ENCODE data around the gene CDC42EP1. TPM values are rescaled to one million over a fixed set of nuclear protein-coding genes. Genes with fewer than 3 reads are reported as not detected.

CDC42EP1 gene
- polyA plus RNA-seq, 1 of the 3 experiments (the other 2 are of a cell fraction) = 24.9 TPM

DNA sequence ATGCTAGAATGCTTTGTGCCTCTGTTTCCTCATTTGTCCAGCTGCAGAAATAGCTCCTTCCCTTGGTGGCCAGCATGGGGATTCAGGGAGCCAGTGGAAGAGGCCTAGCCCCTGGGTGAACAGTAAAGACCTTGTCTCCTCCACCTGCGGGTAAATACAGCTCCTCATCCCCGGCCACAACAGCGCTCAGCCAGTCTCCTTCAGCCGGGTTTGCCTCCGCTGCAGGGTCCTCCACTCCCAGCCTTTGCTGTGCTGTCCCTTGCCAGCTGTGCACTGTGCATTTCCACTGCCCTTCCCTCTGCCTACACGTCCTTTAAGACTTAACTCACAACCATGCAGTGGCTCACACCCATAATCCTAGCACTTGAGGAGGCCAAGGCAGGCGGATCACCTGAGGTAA lies 1.5 kb upstream of the CDC42EP1 start:
- Histone ChIP-seq H3K4me3 (ENCODE audit: low read depth in 2 of 2, low read length in 1 of 2) (no peak overlapping the region), H3K4me2 (no peak overlapping the region), H3K4me1 (ENCODE audit: control insufficient read depth in 1 of 2, insufficient read depth in 2 of 2, low read depth in 1 of 2, low read length in 1 of 2) (peaks cover 10 to 20% of the 10 kb centered on the region in 2 experiments; a peak in 3 of 4 replicates), H3K27ac (ENCODE audit: low read depth in 2 of 2, low read length in 1 of 2) (no peak overlapping the region), H3K9ac (no peak overlapping the region), H2AFZ (ENCODE audit: low read depth) (no peak overlapping the region), H4K20me1 (ENCODE audit: insufficient read depth) (peaks cover 17% of the 10 kb centered on the region), H3K9me2 (no peaks in the 10 kb centered on the region), H3K36me3 (replicated peaks in 1 of 2; ENCODE audit: control insufficient read depth in 1 of 2, insufficient read depth in 2 of 2, low read length in 1 of 2) (no peaks in the 10 kb centered on the region), H3K27me3 (ENCODE audit: insufficient read depth) (no peaks in the 10 kb centered on the region), H3F3A (replicated peaks; ENCODE audit: insufficient read depth) (peaks cover 36% of the 10 kb centered on the region), H3K79me2 (ENCODE audit: insufficient read depth) (peaks cover 32% of the 10 kb centered on the region), H3K9me3 (no peaks in the 10 kb centered on the region)
- TF ChIP-seq FOSL2 (IDR thresholded peaks at IDR 0.05; ENCODE audit: borderline replicate concordance, low read depth) (no peak), RCOR1 (IDR thresholded peaks at IDR 0.05; ENCODE audit: low read length) (no peak), GABPA (IDR thresholded peaks at IDR 0.05; ENCODE audit: low read depth) (no peak), NFIC (IDR thresholded peaks at IDR 0.05; ENCODE audit: borderline replicate concordance) (no peak), EZH2phosphoT487 (IDR thresholded peaks at IDR 0.05; ENCODE audit: borderline replicate concordance, low read depth) (no peak), GATA2 (CRISPR knock-in tag; IDR thresholded peaks at IDR 0.05) (no peak), EP300 (IDR thresholded peaks at IDR 0.05; ENCODE audit: borderline replicate concordance in 1 of 2, low read depth in 1 of 2, low read length in 1 of 2) (no peak), SIN3A (IDR thresholded peaks at IDR 0.05; ENCODE audit: borderline replicate concordance, low read depth, low read length) (no peak), FOXM1 (IDR thresholded peaks at IDR 0.05; ENCODE audit: low read depth) (no peak), MXI1 (IDR thresholded peaks at IDR 0.05; ENCODE audit: low read depth, low read length) (no peak)
- TF ChIP-seq, protein P1, sequence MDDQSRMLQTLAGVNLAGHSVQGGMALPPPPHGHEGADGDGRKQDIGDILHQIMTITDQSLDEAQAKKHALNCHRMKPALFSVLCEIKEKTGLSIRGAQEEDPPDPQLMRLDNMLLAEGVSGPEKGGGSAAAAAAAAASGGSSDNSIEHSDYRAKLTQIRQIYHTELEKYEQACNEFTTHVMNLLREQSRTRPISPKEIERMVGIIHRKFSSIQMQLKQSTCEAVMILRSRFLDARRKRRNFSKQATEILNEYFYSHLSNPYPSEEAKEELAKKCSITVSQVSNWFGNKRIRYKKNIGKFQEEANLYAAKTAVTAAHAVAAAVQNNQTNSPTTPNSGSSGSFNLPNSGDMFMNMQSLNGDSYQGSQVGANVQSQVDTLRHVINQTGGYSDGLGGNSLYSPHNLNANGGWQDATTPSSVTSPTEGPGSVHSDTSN (IDR thresholded peaks at IDR 0.05) = no peak
- TF ChIP-seq, protein P2, sequence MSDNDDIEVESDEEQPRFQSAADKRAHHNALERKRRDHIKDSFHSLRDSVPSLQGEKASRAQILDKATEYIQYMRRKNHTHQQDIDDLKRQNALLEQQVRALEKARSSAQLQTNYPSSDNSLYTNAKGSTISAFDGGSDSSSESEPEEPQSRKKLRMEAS (IDR thresholded peaks at IDR 0.05; ENCODE audit: low read depth) = no peak
- TF ChIP-seq, protein P3, sequence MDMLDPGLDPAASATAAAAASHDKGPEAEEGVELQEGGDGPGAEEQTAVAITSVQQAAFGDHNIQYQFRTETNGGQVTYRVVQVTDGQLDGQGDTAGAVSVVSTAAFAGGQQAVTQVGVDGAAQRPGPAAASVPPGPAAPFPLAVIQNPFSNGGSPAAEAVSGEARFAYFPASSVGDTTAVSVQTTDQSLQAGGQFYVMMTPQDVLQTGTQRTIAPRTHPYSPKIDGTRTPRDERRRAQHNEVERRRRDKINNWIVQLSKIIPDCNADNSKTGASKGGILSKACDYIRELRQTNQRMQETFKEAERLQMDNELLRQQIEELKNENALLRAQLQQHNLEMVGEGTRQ (IDR thresholded peaks at IDR 0.05; ENCODE audit: borderline replicate concordance, low read depth, low read length) = no peak
- TF ChIP-seq, protein P4, sequence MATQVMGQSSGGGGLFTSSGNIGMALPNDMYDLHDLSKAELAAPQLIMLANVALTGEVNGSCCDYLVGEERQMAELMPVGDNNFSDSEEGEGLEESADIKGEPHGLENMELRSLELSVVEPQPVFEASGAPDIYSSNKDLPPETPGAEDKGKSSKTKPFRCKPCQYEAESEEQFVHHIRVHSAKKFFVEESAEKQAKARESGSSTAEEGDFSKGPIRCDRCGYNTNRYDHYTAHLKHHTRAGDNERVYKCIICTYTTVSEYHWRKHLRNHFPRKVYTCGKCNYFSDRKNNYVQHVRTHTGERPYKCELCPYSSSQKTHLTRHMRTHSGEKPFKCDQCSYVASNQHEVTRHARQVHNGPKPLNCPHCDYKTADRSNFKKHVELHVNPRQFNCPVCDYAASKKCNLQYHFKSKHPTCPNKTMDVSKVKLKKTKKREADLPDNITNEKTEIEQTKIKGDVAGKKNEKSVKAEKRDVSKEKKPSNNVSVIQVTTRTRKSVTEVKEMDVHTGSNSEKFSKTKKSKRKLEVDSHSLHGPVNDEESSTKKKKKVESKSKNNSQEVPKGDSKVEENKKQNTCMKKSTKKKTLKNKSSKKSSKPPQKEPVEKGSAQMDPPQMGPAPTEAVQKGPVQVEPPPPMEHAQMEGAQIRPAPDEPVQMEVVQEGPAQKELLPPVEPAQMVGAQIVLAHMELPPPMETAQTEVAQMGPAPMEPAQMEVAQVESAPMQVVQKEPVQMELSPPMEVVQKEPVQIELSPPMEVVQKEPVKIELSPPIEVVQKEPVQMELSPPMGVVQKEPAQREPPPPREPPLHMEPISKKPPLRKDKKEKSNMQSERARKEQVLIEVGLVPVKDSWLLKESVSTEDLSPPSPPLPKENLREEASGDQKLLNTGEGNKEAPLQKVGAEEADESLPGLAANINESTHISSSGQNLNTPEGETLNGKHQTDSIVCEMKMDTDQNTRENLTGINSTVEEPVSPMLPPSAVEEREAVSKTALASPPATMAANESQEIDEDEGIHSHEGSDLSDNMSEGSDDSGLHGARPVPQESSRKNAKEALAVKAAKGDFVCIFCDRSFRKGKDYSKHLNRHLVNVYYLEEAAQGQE (IDR thresholded peaks at IDR 0.05; ENCODE audit: low read depth, low read length) = no peak
- DNase-seq = no peak
- ChIA-PET POLR2A (no interaction called here), CTCF (interaction anchor here (0.7 to 20.5 kb wide), 7 partner anchors 9 to 291 kb away, joined by 3 to 647 read pairs (median 3); no protein-coding TSS in a partner anchor)
- 92% methylated on average over 7 of the region's 7 CpGs for WGBS (ENCODE audit: low lambda C conversion rate)

Measured in SK-N-SH (cell line).